ENCODE measurements around the gene LDHAL6B.
A peak's percentile ranks its signal among the peaks of the same experiment; 100 is the strongest.

Gene LDHAL6B

DNA sequence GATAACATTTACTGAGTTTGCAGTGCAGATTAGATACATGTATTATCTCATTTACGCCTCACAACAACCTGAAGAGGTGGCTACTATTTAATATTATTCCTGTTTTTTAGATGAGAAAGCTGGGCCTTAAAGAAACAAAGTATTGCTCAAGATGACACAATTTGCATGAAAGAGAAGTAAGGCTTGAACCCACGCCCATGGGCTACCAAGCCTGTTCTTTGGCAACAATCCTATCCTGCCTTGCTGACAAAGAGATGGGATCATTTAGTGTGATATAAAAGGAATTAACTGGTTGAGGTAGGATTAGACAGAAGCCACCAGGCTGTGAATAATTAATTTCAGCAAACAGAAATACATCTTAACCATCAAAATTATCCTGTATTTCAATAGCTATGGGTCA is 9.2 kb upstream of the LDHAL6B start:
- intact Hi-C loops (cut with DNase I; ENCODE audit: low total_unique reads) = no loop called here
- DNase-seq = no peak
- peaks cover 45 to 82% (median 75%) of the 10 kb centered on the region in 3 donors for H3K36me3 ChIP-seq

GRCh38 chr15:59199626-59200465 is 6.8 kb upstream of the LDHAL6B start:
- H3K36me3 ChIP-seq = peaks cover 51 to 82% (median 75%) of the 10 kb centered on the region in 3 donors
- no peak for TF ChIP-seq CTCF (IDR thresholded peaks at IDR 0.05)
- peak overlapping the region in 1 of 2 donors; percentile 44 for H3K27ac ChIP-seq
- H3K4me1 ChIP-seq = peaks cover 0 to 8% (median 0%) of the 10 kb centered on the region in 4 donors
- no peaks in the 10 kb centered on the region for H3K27me3 ChIP-seq
- intact Hi-C loops (cut with DNase I; ENCODE audit: low total_unique reads) = no loop called here
- H3K9me3 ChIP-seq = no peaks in the 10 kb centered on the region
- peak in 1 of 2 donors; percentile 29 for DNase-seq
- H3K4me3 ChIP-seq = no peak overlapping the region

More for the DNA sequence above, 9.2 kb upstream of the LDHAL6B start:
- no peak for TF ChIP-seq CTCF (IDR thresholded peaks at IDR 0.05)
- no peaks in the 10 kb centered on the region for H3K27me3 ChIP-seq
- H3K4me1 ChIP-seq = peaks cover 0 to 8% (median 0%) of the 10 kb centered on the region in 4 donors
- H3K27ac ChIP-seq = no peak overlapping the region
- no peak overlapping the region for H3K4me3 ChIP-seq
- no peaks in the 10 kb centered on the region for H3K9me3 ChIP-seq

DNA sequence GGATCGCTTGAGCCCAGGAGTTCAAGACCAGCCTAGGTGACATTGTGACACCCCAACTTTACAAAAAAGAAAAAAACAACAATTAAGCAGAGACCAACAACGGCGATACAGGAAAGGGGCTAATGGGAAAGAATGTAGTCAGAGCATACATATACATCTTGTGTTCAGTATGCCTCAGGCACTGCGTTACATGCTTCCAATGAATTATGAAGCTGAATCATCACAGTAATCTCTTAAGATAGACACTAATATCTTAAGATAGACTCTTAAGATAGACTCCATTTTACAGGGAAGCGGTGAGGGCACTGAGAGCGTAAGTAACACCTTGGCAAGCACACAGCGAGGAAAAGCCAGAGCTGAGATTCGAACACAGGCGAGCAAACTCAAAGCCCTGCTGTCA is 6.1 kb upstream of the LDHAL6B start:
- Histone ChIP-seq H3K27ac (peak overlapping the region in 1 of 2 donors; percentile 44), H3K9me3 (no peaks in the 10 kb centered on the region), H3K4me3 (no peak overlapping the region), H3K27me3 (no peaks in the 10 kb centered on the region), H3K36me3 (peaks cover 49 to 82% (median 75%) of the 10 kb centered on the region in 3 donors), H3K4me1 (peaks cover 0 to 8% (median 0%) of the 10 kb centered on the region in 4 donors)
- no peak for DNase-seq
- no peak for TF ChIP-seq CTCF (IDR thresholded peaks at IDR 0.05)
- intact Hi-C loops (cut with DNase I; ENCODE audit: low total_unique reads) = no loop called here

- TF ChIP-seq CTCF (IDR thresholded peaks at IDR 0.05) = no peak
- intact Hi-C loops (cut with DNase I; ENCODE audit: low total_unique reads) = no loop called here
- Histone ChIP-seq H3K4me1 (peaks cover 0 to 8% (median 0%) of the 10 kb centered on the region in 4 donors), H3K4me3 (no peak overlapping the region), H3K36me3 (peaks cover 73 to 93% (median 90%) of the 10 kb centered on the region in 3 donors), H3K27me3 (no peaks in the 10 kb centered on the region), H3K27ac (no peak overlapping the region), H3K9me3 (no peaks in the 10 kb centered on the region)
- DNase-seq = no peak
These were observed 3.6 kb upstream of the LDHAL6B start for GRCh38 chr15:59203008-59203407.

GRCh38 chr15:59203657-59204056 is 3.0 kb upstream of the LDHAL6B start:
- Histone ChIP-seq H3K9me3 (no peaks in the 10 kb centered on the region), H3K27ac (no peak overlapping the region), H3K36me3 (peaks cover 79 to 92% (median 89%) of the 10 kb centered on the region in 3 donors), H3K4me1 (peaks cover 0 to 8% (median 0%) of the 10 kb centered on the region in 4 donors), H3K4me3 (no peak overlapping the region), H3K27me3 (no peaks in the 10 kb centered on the region)
- DNase-seq = no peak
- no peak for TF ChIP-seq CTCF (IDR thresholded peaks at IDR 0.05)
- intact Hi-C loops (cut with DNase I; ENCODE audit: low total_unique reads) = no loop called here
